OCI-LY7 (cell line): ENCODE measurements around the gene ATAD5. TPM values are rescaled to one million over a fixed set of nuclear protein-coding genes. Genes with fewer than 3 reads are reported as not detected.

Experiments used
- BruUV-seq: library from RNA; stranded (reverse); fragments of 400-500 nt; replicated peaks from 2 replicates; lab custom pipeline; 2021; lab: Mats Ljungman, UMichigan
- CTCF ChIA-PET: fragments of 300-600 bp; sonication (Branson Sonifier 250); formaldehyde crosslinking; loops from one replicate; lab custom pipeline; 2022; ENCODE audit warnings: antibody characterized with exemption; ENCODE audit not compliant: unreplicated experiment; lab: Charles Lee
- POLR2A ChIA-PET: fragments of 300-600 bp; sonication (Branson Sonifier 250); formaldehyde crosslinking; loops from one replicate; lab custom pipeline; 2022; ENCODE audit warnings: antibody characterized with exemption; lab: Charles Lee
- DNase-seq: peaks from one replicate; pipeline ENCODE4 v3.0.0-alpha.2; 2015; ENCODE audit warnings: low spot score
- H2AFZ ChIP-seq: fragments of 200-600 bp; sonication (generic), shearing (Covaris generic); 2 replicates; pipeline ENCODE4 v1.6.1; 2014; ENCODE audit warnings: mild to moderate bottlenecking, antibody characterized with exemption, low read length, moderate library complexity
- H3K27ac ChIP-seq: fragments of 200-600 bp; sonication (generic); 2 replicates; pipeline ENCODE4 v1.5.1; 2014; ENCODE audit warnings: mixed run types, low read depth, mild to moderate bottlenecking, moderate library complexity, low read length, inconsistent platforms; ENCODE audit not compliant: poor library complexity, severe bottlenecking
- H3K36me3 ChIP-seq: fragments of 200-600 bp; sonication (generic); 2 replicates; pipeline ENCODE4 v1.6.1; 2014; ENCODE audit warnings: mild to moderate bottlenecking, antibody characterized with exemption, low read length, moderate library complexity, mixed read lengths; ENCODE audit not compliant: insufficient read depth
- H3K4me1 ChIP-seq: fragments of 200-600 bp; sonication (generic); 2 replicates; pipeline ENCODE4 v1.5.1; 2014; ENCODE audit warnings: mild to moderate bottlenecking, low read length; ENCODE audit not compliant: insufficient read depth, poor library complexity, severe bottlenecking
- H3K4me2 ChIP-seq: fragments of 200-600 bp; sonication (generic); 2 replicates; pipeline ENCODE4 v1.6.1; 2014; ENCODE audit warnings: mild to moderate bottlenecking, low read length
- H3K4me3 ChIP-seq: fragments of 200-600 bp; sonication (generic); 2 replicates; pipeline ENCODE4 v1.5.1; 2014; ENCODE audit warnings: mild to moderate bottlenecking, low read depth, low read length; ENCODE audit not compliant: poor library complexity, severe bottlenecking
- H3K79me2 ChIP-seq: fragments of 200-600 bp; sonication (generic); 2 replicates; pipeline ENCODE4 v1.6.1; 2016; ENCODE audit warnings: low read depth, mild to moderate bottlenecking, low read length, moderate library complexity, mixed read lengths; ENCODE audit not compliant: insufficient read depth
- H3K9me2 ChIP-seq: fragments of 200-600 bp; sonication (generic); 2 replicates; pipeline ENCODE4 v1.6.1; 2016; ENCODE audit warnings: mild to moderate bottlenecking, low read length, mixed read lengths; ENCODE audit not compliant: insufficient read depth
- H3K9me3 ChIP-seq: fragments of 200-600 bp; sonication (generic); 2 replicates; pipeline ENCODE4 v1.6.1; 2014; ENCODE audit warnings: mild to moderate bottlenecking, mixed run types, low read length, mixed read lengths
- H4K20me1 ChIP-seq: fragments of 200-600 bp; sonication (generic); 2 replicates; pipeline ENCODE4 v1.6.1; 2014; ENCODE audit warnings: mild to moderate bottlenecking, antibody characterized with exemption, low read length, moderate library complexity, mixed read lengths; ENCODE audit not compliant: insufficient read depth
- CTCF ChIP-seq: fragments of 200-600 bp; sonication (generic); conservative IDR thresholded peaks from 2 replicates; pipeline ENCODE4 v1.5.1; 2014; ENCODE audit warnings: mild to moderate bottlenecking, antibody characterized with exemption, low read length, moderate library complexity, mixed read lengths
- EZH2phosphoT487 ChIP-seq: fragments of 200-600 bp; sonication (generic); IDR thresholded peaks from 2 replicates; pipeline ENCODE4 v1.6.1; 2018; ENCODE audit warnings: low read depth, borderline replicate concordance, mild to moderate bottlenecking, mixed run types, antibody characterized with exemption, low read length, moderate library complexity, mixed read lengths
- intact Hi-C: fragments of 100-400 bp; cut with micrococcal nuclease; formaldehyde crosslinking; loops from one replicate; pipeline ENCODE4 v1.10.0; 2022; ENCODE audit not compliant: unreplicated experiment
- total RNA-seq, 2 experiments: library from RNA; depleted of rRNA in 1 of 2; stranded (reverse); fragments of >200 nt in 1 of 2; shearing (Covaris generic) in 1 of 2; gene quantifications; 2 replicates each; pipeline ENCODE4 v1.2.3, GENCODE V29; 2014 to 2022

The ATAD5 gene
- total RNA-seq, 2 experiments from 2014 or later: 21.4 to 35.9 TPM

GRCh38 chr17:30886187-30886586, 54.4 kb downstream of the ATAD5 start:
- Histone ChIP-seq H3K4me1 (no peaks in the 10 kb centered on the region), H2AFZ (no peak overlapping the region), H4K20me1 (no peaks in the 10 kb centered on the region), H3K4me3 (no peak overlapping the region), H3K9me3 (no peaks in the 10 kb centered on the region), H3K27ac (no peak overlapping the region), H3K4me2 (no peak overlapping the region), H3K9me2 (no peaks in the 10 kb centered on the region), H3K36me3 (peaks cover 87% of the 10 kb centered on the region), H3K79me2 (no peaks in the 10 kb centered on the region)
- no TSS peak for BruUV-seq
- ChIA-PET POLR2A (interaction anchor here (1.2 to 1.3 kb wide), 2 partner anchors 8 to 14 kb away, joined by 4 to 7 read pairs; no protein-coding TSS in a partner anchor), CTCF (no interaction called here)
- DNase-seq: no peak
- intact Hi-C loops: no loop called here
- TF ChIP-seq CTCF (no peak), EZH2phosphoT487 (no peak)

- Histone ChIP-seq H3K27ac (no peak overlapping the region), H3K4me2 (no peak overlapping the region), H3K4me3 (no peak overlapping the region), H3K79me2 (no peaks in the 10 kb centered on the region), H3K4me1 (no peaks in the 10 kb centered on the region), H2AFZ (no peak overlapping the region), H3K36me3 (peaks cover 92% of the 10 kb centered on the region), H4K20me1 (no peaks in the 10 kb centered on the region), H3K9me2 (no peaks in the 10 kb centered on the region), H3K9me3 (no peaks in the 10 kb centered on the region)
- POLR2A ChIA-PET: interaction anchor here (0.5 to 1.8 kb wide), 3 partner anchors 9 to 552 kb away, joined by 3 to 7 read pairs (median 5); no protein-coding TSS in a partner anchor
- TF ChIP-seq EZH2phosphoT487 (no peak), CTCF (no peak)
- CTCF ChIA-PET: no interaction called here
- no peak for DNase-seq
- BruUV-seq: no TSS peak
- intact Hi-C loops: loop anchor here (5.0 kb wide), 1 partner anchor 37 kb away; no protein-coding TSS in a partner anchor
Observed at GRCh38 chr17:30894236-30894635, 62.5 kb downstream of the ATAD5 start.

- BruUV-seq: no TSS peak
- H3K9me3 ChIP-seq: no peaks in the 10 kb centered on the region
Observed at GRCh38 chr17:30897311-30897710, 65.5 kb downstream of the ATAD5 start.

More at GRCh38 chr17:30897311-30897710, 65.5 kb downstream of the ATAD5 start:
- no peak overlapping the region for H3K4me3 ChIP-seq
- H3K79me2 ChIP-seq: no peaks in the 10 kb centered on the region
- TF ChIP-seq CTCF (no peak), EZH2phosphoT487 (no peak)
- peaks cover 94% of the 10 kb centered on the region for H3K36me3 ChIP-seq
- H3K4me2 ChIP-seq: no peak overlapping the region
- H3K27ac ChIP-seq: no peak overlapping the region
- intact Hi-C loops: no loop called here
- no peaks in the 10 kb centered on the region for H3K9me2 ChIP-seq
- no peak for DNase-seq
- H3K4me1 ChIP-seq: no peaks in the 10 kb centered on the region
- ChIA-PET CTCF (no interaction called here), POLR2A (interaction anchor here (1.0 to 1.2 kb wide), 2 partner anchors 9 to 13 kb away, joined by 3 read pairs; no protein-coding TSS in a partner anchor)
- H4K20me1 ChIP-seq: no peaks in the 10 kb centered on the region
- H2AFZ ChIP-seq: no peak overlapping the region
